ENCODE measurements around the gene LEMD2. TPM values are rescaled to one million over a fixed set of nuclear protein-coding genes. Genes with fewer than 3 reads are reported as not detected.

The LEMD2 gene
- total and polyA plus RNA-seq, 4 donors, result 30.0 to 85.2 (median 65.0) TPM

- Histone ChIP-seq H3K4me3 (ENCODE audit: low read depth, low read length) (no peak overlapping the region), H3K36me3 (ENCODE audit: control insufficient read depth, insufficient read depth, low read length) (peaks cover 44% of the 10 kb centered on the region), H3K27me3 (ENCODE audit: control insufficient read depth, insufficient read depth, low read length) (no peaks in the 10 kb centered on the region), H3K4me1 (ENCODE audit: control insufficient read depth, insufficient read depth, low read length) (peaks cover 59% of the 10 kb centered on the region), H3K27ac (ENCODE audit: low read depth, low read length) (peak overlapping the region; percentile 78), H3K9me3 (ENCODE audit: control insufficient read depth, insufficient read depth, low read length) (no peaks in the 10 kb centered on the region)
- no CpG with 5 or more reads among the region's 3 CpGs for whole genome bisulfite sequencing (ENCODE audit: insufficient coverage)
- DNase-seq (ENCODE audit: low read depth in 4 of 6, low spot score in 6 of 6), result no peak
Observed at GRCh38 chr6:33770833-33771145, 18.1 kb downstream of the LEMD2 start.

DNA sequence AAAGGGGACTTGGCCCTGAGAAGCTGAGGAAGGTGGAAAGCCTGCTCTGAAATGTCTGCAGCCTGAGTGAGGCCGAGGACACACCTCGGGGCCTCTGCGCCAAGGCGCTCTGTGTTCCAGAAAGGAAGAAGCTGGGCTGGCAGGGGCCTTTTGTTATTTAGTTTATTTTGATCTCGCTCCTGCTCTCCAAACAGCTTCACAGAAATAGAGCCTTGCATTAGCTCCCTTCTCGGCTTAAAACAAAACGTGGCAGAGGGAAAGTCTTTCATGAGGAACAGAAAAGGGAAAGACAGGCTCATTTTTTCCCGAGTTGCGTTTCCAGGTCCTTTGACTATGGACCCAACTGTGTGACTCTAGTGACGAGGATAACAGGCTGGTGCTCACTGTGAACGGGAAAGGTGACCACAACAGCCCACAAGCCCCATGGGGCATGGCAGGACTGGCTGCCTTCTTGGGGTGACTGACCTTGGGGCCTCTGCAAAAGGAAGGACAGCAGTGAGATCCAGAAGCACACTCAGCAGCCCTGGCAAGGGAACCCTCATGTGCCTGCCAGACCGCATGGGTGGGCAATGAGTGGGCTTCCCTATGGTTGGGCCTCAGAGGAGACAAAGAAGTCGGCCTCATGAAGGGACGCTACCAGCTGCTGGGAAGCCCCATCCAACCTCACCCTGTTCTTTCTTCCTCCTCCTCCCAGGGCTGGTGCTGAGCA, 18.7 kb downstream of the LEMD2 start:
- DNase-seq (ENCODE audit: low read depth in 4 of 6, low spot score in 6 of 6), result peak in 2 of 6 donors; percentile 46 to 62
- Histone ChIP-seq H3K27ac (ENCODE audit: low read depth, low read length) (peak overlapping the region; percentile 78), H3K4me1 (ENCODE audit: control insufficient read depth, insufficient read depth, low read length) (peaks cover 57% of the 10 kb centered on the region), H3K27me3 (ENCODE audit: control insufficient read depth, insufficient read depth, low read length) (no peaks in the 10 kb centered on the region), H3K36me3 (ENCODE audit: control insufficient read depth, insufficient read depth, low read length) (peaks cover 39% of the 10 kb centered on the region), H3K9me3 (ENCODE audit: control insufficient read depth, insufficient read depth, low read length) (no peaks in the 10 kb centered on the region), H3K4me3 (ENCODE audit: low read depth, low read length) (no peak overlapping the region)
- 30% methylated on average over 13 of the region's 14 CpGs for WGBS (ENCODE audit: insufficient coverage)

DNA sequence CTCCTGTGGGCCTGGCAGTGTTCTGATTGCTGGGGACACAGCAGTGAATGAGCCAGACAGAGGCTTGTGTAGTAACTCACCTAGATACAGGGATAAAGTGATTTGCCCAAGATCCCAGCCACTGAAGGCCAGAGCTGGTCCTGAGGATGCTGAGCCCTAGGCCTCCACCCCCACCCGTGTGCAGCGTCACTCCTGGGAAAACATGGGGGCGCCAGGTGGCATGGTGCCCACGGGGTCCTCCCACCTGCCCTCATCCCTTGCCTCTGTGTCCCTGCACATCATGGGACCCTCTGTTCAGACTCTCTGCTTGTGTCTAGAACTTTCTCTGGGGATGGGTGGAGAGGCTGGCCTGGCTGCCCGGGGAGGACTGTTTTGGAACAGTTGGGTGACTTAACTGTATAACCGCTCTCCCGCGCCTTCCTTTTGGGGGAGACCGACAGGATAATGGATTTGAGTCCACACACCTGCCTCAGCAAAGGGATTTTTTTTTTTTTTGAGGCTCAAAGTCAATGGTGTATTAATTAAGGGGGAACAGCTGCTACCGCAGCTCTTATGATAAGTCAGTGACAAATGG, 19.6 kb downstream of the LEMD2 start:
- Histone ChIP-seq H3K27me3 (ENCODE audit: control insufficient read depth, insufficient read depth, low read length) (no peaks in the 10 kb centered on the region), H3K4me1 (ENCODE audit: control insufficient read depth, insufficient read depth, low read length) (peaks cover 57% of the 10 kb centered on the region), H3K27ac (ENCODE audit: low read depth, low read length) (no peak overlapping the region), H3K4me3 (ENCODE audit: low read depth, low read length) (no peak overlapping the region), H3K36me3 (ENCODE audit: control insufficient read depth, insufficient read depth, low read length) (peaks cover 29% of the 10 kb centered on the region), H3K9me3 (ENCODE audit: control insufficient read depth, insufficient read depth, low read length) (no peaks in the 10 kb centered on the region)
- no peak for DNase-seq (ENCODE audit: low read depth in 4 of 6, low spot score in 6 of 6)
- 83% methylated on average over 5 of the region's 10 CpGs for WGBS (ENCODE audit: insufficient coverage)

GRCh38 chr6:33768644-33769120, 20.2 kb downstream of the LEMD2 start:
- Histone ChIP-seq H3K9me3 (ENCODE audit: control insufficient read depth, insufficient read depth, low read length) (no peaks in the 10 kb centered on the region), H3K36me3 (ENCODE audit: control insufficient read depth, insufficient read depth, low read length) (peaks cover 25% of the 10 kb centered on the region), H3K4me3 (ENCODE audit: low read depth, low read length) (no peak overlapping the region), H3K4me1 (ENCODE audit: control insufficient read depth, insufficient read depth, low read length) (peaks cover 54% of the 10 kb centered on the region), H3K27me3 (ENCODE audit: control insufficient read depth, insufficient read depth, low read length) (no peaks in the 10 kb centered on the region), H3K27ac (ENCODE audit: low read depth, low read length) (no peak overlapping the region)
- WGBS (ENCODE audit: insufficient coverage), result 8% methylated on average over 4 of the region's 7 CpGs
- peak in 2 of 6 donors; percentile 77 to 87 for DNase-seq (ENCODE audit: low read depth in 4 of 6, low spot score in 6 of 6)

- Histone ChIP-seq H3K4me1 (ENCODE audit: control insufficient read depth, insufficient read depth, low read length) (peaks cover 41% of the 10 kb centered on the region), H3K9me3 (ENCODE audit: control insufficient read depth, insufficient read depth, low read length) (no peaks in the 10 kb centered on the region), H3K27me3 (ENCODE audit: control insufficient read depth, insufficient read depth, low read length) (no peaks in the 10 kb centered on the region), H3K27ac (ENCODE audit: low read depth, low read length) (no peak overlapping the region), H3K4me3 (ENCODE audit: low read depth, low read length) (no peak overlapping the region), H3K36me3 (ENCODE audit: control insufficient read depth, insufficient read depth, low read length) (peaks cover 10% of the 10 kb centered on the region)
- DNase-seq (ENCODE audit: low read depth in 4 of 6, low spot score in 6 of 6), result no peak
- 67% methylated on average over 6 of the region's 11 CpGs for WGBS (ENCODE audit: insufficient coverage)
Observed at GRCh38 chr6:33766921-33767907, 21.7 kb downstream of the LEMD2 start.

GRCh38 chr6:33765368-33765767, 23.6 kb downstream of the LEMD2 start:
- H3K27me3 ChIP-seq (ENCODE audit: control insufficient read depth, insufficient read depth, low read length), result no peaks in the 10 kb centered on the region
- H3K9me3 ChIP-seq (ENCODE audit: control insufficient read depth, insufficient read depth, low read length), result no peaks in the 10 kb centered on the region
- no peak overlapping the region for H3K27ac ChIP-seq (ENCODE audit: low read depth, low read length)
- H3K4me3 ChIP-seq (ENCODE audit: low read depth, low read length), result no peak overlapping the region
- 94% methylated on average over 8 of the region's 9 CpGs for WGBS (ENCODE audit: insufficient coverage)
- no peaks in the 10 kb centered on the region for H3K36me3 ChIP-seq (ENCODE audit: control insufficient read depth, insufficient read depth, low read length)
- no peak for DNase-seq (ENCODE audit: low read depth in 4 of 6, low spot score in 6 of 6)
- H3K4me1 ChIP-seq (ENCODE audit: control insufficient read depth, insufficient read depth, low read length), result peaks cover 39% of the 10 kb centered on the region

DNA sequence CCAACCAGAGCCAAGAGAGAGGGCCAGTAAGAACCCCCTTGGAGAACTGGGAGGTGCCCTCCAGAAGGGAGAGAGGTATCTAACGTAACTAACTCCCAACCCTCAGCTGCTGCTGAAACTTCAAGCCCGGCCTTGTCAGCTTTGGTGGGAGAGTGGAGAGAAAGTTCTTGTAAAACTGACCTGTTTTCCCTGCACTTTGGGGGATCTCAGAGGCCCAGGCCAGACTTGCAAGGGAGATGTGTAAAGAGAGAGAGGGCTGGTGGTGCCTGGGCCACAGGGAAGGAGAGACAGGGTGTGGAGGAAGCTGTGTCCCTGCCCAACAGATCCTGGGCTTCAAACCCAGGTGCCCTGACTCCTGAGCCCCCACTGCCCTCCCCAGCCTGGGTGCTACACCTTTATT, 24.9 kb downstream of the LEMD2 start:
- Histone ChIP-seq H3K4me1 (ENCODE audit: control insufficient read depth, insufficient read depth, low read length) (peaks cover 26% of the 10 kb centered on the region), H3K4me3 (ENCODE audit: low read depth, low read length) (no peak overlapping the region), H3K9me3 (ENCODE audit: control insufficient read depth, insufficient read depth, low read length) (no peaks in the 10 kb centered on the region), H3K27ac (ENCODE audit: low read depth, low read length) (no peak overlapping the region), H3K36me3 (ENCODE audit: control insufficient read depth, insufficient read depth, low read length) (no peaks in the 10 kb centered on the region), H3K27me3 (ENCODE audit: control insufficient read depth, insufficient read depth, low read length) (no peaks in the 10 kb centered on the region)
- 100% methylated on average over 1 of the region's 2 CpGs for WGBS (ENCODE audit: insufficient coverage)
- DNase-seq (ENCODE audit: low read depth in 4 of 6, low spot score in 6 of 6), result no peak

DNA sequence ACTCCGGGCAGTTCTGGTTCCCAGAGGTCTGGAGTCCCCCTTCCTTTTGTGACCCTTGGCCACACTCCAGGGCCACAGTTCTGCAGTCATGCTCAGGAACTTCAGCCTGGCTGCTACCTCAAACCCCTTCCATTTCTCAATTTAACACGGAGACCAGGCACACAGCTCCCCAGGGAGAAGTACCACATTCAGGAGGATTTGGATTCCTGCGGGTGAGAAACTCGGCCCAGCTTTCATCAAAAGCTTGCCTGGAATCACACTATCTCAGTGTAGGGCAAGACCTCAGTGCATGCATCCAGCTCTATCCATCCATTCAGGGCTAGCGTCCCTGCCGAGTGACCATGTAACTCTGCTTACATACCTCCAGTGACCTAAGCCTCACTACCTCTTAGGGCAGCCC, 25.4 kb downstream of the LEMD2 start:
- no peak for DNase-seq (ENCODE audit: low read depth in 4 of 6, low spot score in 6 of 6)
- no peaks in the 10 kb centered on the region for H3K27me3 ChIP-seq (ENCODE audit: control insufficient read depth, insufficient read depth, low read length)
- WGBS (ENCODE audit: insufficient coverage), result 51% methylated on average over 5 of the region's 6 CpGs

DNA sequence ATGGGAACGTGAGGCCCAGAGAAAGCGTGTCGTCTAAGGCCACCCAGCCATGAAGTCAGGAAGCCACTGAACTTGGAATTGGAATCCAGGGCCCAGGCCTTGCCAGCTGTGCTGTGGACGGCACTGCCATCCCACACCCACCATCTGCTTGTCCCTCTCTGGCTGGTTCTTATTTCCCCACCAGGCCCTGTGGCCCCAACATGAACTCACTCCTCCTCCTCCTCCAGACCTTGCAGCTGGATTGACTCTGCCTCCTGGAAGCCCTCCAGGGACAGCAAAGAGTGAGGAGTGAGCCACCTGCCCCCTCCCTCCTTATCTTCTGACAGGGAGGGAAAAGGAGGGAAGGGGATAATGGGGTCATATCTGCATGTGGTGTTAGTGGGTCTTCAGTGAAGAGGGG, 26.2 kb downstream of the LEMD2 start:
- 92% methylated on average over 4 of the region's 4 CpGs for WGBS (ENCODE audit: insufficient coverage)
- no peaks in the 10 kb centered on the region for H3K27me3 ChIP-seq (ENCODE audit: control insufficient read depth, insufficient read depth, low read length)
- H3K27ac ChIP-seq (ENCODE audit: low read depth, low read length), result no peak overlapping the region

More for the DNA sequence above, 25.4 kb downstream of the LEMD2 start:
- Histone ChIP-seq H3K4me1 (ENCODE audit: control insufficient read depth, insufficient read depth, low read length) (peaks cover 20% of the 10 kb centered on the region), H3K27ac (ENCODE audit: low read depth, low read length) (no peak overlapping the region), H3K36me3 (ENCODE audit: control insufficient read depth, insufficient read depth, low read length) (no peaks in the 10 kb centered on the region), H3K4me3 (ENCODE audit: low read depth, low read length) (no peak overlapping the region), H3K9me3 (ENCODE audit: control insufficient read depth, insufficient read depth, low read length) (no peaks in the 10 kb centered on the region)

More for the DNA sequence above, 26.2 kb downstream of the LEMD2 start:
- no peak overlapping the region for H3K4me3 ChIP-seq (ENCODE audit: low read depth, low read length)
- H3K4me1 ChIP-seq (ENCODE audit: control insufficient read depth, insufficient read depth, low read length), result peaks cover 18% of the 10 kb centered on the region
- no peaks in the 10 kb centered on the region for H3K9me3 ChIP-seq (ENCODE audit: control insufficient read depth, insufficient read depth, low read length)
- no peak for DNase-seq (ENCODE audit: low read depth in 4 of 6, low spot score in 6 of 6)
- no peaks in the 10 kb centered on the region for H3K36me3 ChIP-seq (ENCODE audit: control insufficient read depth, insufficient read depth, low read length)

Data from spinal cord (tissue), 10 donors.